Parathyroid adenoma (tissue), 2 donors: Measurements from ENCODE around the gene LUC7L2.
A peak's percentile ranks its signal among the peaks of the same experiment; 100 is the strongest.
"Not testable (repeated sequence)": the region's sequence is repeated elsewhere in the genome, so short reads cannot be mapped to it uniquely, and the experiment has no call there.

Experiments
- H2AFZ ChIP-seq: fragments of 300-600 bp; sonication (generic); one replicate; pipeline ENCODE4 v1.7.0; 2017; ENCODE audit warnings: antibody characterized with exemption, mild to moderate bottlenecking
- H3K27ac ChIP-seq: fragments of 300-600 bp; sonication (generic); one replicate; pipeline ENCODE4 v1.7.0; 2017
- H3K27me3 ChIP-seq: fragments of 300-600 bp; sonication (generic); one replicate; pipeline ENCODE4 v1.7.0; 2017; ENCODE audit warnings: low read length; ENCODE audit not compliant: control insufficient read depth, insufficient read depth
- H3K36me3 ChIP-seq: fragments of 300-600 bp; sonication (generic); one replicate; pipeline ENCODE4 v1.7.0; 2017; ENCODE audit warnings: low read length; ENCODE audit not compliant: control insufficient read depth, insufficient read depth
- H3K4me1 ChIP-seq: fragments of 300-600 bp; sonication (generic); one replicate; pipeline ENCODE4 v1.7.0; 2017; ENCODE audit warnings: control low read depth
- H3K4me2 ChIP-seq: fragments of 300-600 bp; sonication (generic); one replicate; pipeline ENCODE4 v1.7.0; 2017; ENCODE audit warnings: low read length
- H3K4me3 ChIP-seq: fragments of 300-600 bp; sonication (generic); one replicate; pipeline ENCODE4 v1.7.0; 2017; ENCODE audit warnings: low read depth, low read length
- H3K79me2 ChIP-seq: fragments of 300-600 bp; sonication (generic); one replicate; pipeline ENCODE4 v1.7.0; 2017; ENCODE audit warnings: control low read depth
- H3K9ac ChIP-seq: fragments of 300-600 bp; sonication (generic); one replicate; pipeline ENCODE4 v1.7.0; 2017; ENCODE audit warnings: mild to moderate bottlenecking
- H3K9me3 ChIP-seq: fragments of 300-600 bp; sonication (generic); one replicate; pipeline ENCODE4 v1.7.0; 2017; ENCODE audit warnings: low read length; ENCODE audit not compliant: control insufficient read depth
- TF ChIP-seq, protein P1 (sequence below): fragments of 300-600 bp; sonication (generic); IDR thresholded peaks from one replicate; pipeline ENCODE4 v1.7.0; 2017; ENCODE audit warnings: antibody characterized with exemption, mild to moderate bottlenecking
- donor health status: primary hyperparathyroidism.

LUC7L2 gene, protein sequence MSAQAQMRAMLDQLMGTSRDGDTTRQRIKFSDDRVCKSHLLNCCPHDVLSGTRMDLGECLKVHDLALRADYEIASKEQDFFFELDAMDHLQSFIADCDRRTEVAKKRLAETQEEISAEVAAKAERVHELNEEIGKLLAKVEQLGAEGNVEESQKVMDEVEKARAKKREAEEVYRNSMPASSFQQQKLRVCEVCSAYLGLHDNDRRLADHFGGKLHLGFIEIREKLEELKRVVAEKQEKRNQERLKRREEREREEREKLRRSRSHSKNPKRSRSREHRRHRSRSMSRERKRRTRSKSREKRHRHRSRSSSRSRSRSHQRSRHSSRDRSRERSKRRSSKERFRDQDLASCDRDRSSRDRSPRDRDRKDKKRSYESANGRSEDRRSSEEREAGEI

DNA sequence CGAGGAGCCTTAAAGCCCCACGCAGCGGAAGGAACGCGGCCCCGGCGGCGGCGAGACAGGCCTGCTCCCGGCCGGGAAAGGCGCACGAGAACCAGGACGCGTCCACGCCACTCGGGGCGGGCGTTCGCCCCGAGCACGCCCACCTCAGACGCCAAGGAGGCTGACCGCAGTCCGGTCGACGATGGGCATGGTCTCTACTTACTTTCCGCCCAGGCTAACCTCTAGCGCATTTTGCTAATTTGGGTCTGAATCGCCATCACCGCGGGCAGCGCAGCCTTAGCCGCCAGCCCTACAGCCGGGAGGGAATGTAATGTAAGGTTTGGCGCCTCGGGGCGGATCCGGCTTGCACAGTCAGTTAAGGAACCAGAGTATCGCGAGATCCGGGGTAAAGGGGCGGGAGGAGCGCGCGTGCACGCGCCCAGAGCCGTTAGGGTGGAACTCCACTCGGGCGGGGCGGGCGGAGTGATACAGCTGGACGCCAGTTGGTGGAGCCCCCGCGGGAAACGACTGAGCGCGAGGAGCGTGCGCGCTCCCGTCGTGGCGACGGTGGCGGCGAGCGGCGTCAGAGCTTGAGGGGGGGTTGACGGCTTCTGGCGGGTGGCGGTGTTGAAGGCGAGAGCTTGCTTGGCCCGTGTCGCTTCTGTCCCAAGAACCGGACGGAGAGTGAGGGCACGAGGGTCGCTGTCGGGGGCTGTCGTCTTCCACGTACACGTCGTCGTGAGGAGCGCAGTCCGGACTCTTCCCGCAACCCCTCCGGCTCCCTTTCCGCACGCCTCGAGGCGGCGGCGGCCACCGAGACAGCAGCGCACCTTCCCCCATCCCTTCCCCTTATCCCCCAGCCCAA is at the start of gene LUC7L2:
Gene LUC7L2 (plus strand): TSS at position 529 of the 844 bp plus-strand sequence. CDS start 368 bp downstream, outside the sequence.
- H3K36me3 ChIP-seq: no peaks in the 10 kb centered on the region
- peaks cover 25% of the 10 kb centered on the region for H3K79me2 ChIP-seq
- H3K27ac ChIP-seq: peak within 1 kb of the TSS; percentile 98
- peak within 1 kb of the TSS; percentile 99 for H3K4me3 ChIP-seq
- peak within 1 kb of the TSS; percentile 84 for H2AFZ ChIP-seq
- peak within 1 kb of the TSS; percentile 92 for H3K9ac ChIP-seq
- H3K4me2 ChIP-seq: peak within 1 kb of the TSS; percentile 94
- no peaks in the 10 kb centered on the region for H3K27me3 ChIP-seq
- no peaks in the 10 kb centered on the region for H3K9me3 ChIP-seq
- H3K4me1 ChIP-seq: no peaks in the 10 kb centered on the region
- TF ChIP-seq, protein P1, sequence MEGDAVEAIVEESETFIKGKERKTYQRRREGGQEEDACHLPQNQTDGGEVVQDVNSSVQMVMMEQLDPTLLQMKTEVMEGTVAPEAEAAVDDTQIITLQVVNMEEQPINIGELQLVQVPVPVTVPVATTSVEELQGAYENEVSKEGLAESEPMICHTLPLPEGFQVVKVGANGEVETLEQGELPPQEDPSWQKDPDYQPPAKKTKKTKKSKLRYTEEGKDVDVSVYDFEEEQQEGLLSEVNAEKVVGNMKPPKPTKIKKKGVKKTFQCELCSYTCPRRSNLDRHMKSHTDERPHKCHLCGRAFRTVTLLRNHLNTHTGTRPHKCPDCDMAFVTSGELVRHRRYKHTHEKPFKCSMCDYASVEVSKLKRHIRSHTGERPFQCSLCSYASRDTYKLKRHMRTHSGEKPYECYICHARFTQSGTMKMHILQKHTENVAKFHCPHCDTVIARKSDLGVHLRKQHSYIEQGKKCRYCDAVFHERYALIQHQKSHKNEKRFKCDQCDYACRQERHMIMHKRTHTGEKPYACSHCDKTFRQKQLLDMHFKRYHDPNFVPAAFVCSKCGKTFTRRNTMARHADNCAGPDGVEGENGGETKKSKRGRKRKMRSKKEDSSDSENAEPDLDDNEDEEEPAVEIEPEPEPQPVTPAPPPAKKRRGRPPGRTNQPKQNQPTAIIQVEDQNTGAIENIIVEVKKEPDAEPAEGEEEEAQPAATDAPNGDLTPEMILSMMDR: peak; percentile 16

DNA sequence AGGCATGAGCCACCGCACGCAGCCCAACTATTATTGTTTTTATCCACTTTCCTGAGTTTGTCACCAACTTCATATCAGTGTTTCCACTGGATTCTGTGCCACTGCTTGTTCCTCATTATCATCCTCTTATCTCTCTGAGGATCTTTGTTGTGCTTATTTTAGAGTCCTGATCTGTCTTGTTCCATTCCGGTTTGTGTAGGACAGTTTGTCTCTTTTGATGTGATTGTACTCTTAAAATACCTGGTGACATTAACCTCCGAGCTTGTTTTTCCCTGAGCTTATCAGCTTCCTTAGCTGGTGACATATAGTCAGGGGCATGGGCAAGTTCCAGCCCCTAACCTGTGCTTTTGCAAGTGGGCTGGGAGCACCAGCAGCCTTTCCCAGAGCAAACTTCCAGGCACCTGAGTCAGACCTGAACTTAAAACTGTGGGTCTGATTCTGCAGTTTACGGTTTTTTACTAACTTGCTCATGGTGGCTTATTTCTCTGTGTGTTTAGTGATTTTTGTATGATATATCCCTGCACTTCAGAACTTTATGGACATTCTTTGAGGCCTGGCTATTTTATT is 41.7 kb upstream of the LUC7L2 start:
- TF ChIP-seq, protein P1: no peak
- Histone ChIP-seq H3K27me3 (no peaks in the 10 kb centered on the region), H3K27ac (peak overlapping the region; percentile 79), H3K9ac (no peak overlapping the region), H3K4me1 (peaks cover 17% of the 10 kb centered on the region), H2AFZ (peak overlapping the region; percentile 67), H3K79me2 (no peaks in the 10 kb centered on the region), H3K4me2 (peak overlapping the region; percentile 71), H3K36me3 (no peaks in the 10 kb centered on the region), H3K4me3 (peak overlapping the region; percentile 20), H3K9me3 (no peaks in the 10 kb centered on the region)

DNA sequence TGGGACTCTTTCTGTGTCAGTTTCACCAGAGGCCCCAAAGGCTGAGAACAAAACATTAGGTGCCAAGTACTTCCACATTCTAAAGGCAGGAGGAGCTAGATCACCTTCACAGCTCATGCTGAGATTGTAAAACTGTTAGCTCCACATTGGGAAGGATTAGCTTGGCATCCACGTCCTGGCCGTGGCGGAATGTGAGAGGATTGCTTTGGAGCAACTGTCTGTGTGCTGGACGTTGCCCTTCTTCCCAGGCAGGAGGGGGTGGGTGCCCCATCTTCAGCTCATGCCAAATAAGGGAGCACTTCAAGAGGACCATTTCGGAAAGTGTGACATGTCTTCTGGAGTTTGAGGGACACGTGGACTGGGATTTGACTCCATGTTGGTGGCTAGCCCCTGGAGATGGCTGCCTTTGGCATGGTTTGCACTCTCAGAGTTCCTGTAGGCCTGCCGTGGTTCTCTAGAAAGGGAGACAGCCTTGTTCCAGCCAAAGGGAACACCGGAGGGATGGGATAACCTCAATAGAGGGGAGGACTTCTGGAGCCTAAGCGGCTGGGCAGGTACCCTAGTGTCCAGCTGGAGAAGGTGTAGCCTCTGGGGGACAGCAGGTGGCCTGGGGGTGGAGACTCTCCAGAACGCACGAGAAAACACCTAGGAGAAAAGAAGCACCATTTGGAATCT is 38.5 kb upstream of the LUC7L2 start:
- Histone ChIP-seq H3K36me3 (no peaks in the 10 kb centered on the region), H3K4me3 (no peak overlapping the region), H3K79me2 (no peaks in the 10 kb centered on the region), H3K4me2 (no peak overlapping the region), H3K27me3 (no peaks in the 10 kb centered on the region), H3K9me3 (no peaks in the 10 kb centered on the region), H3K4me1 (peaks cover 17% of the 10 kb centered on the region), H3K27ac (peak overlapping the region; percentile 0), H3K9ac (no peak overlapping the region), H2AFZ (peak overlapping the region; percentile 72)
- TF ChIP-seq, protein P1: peak; percentile 45

DNA sequence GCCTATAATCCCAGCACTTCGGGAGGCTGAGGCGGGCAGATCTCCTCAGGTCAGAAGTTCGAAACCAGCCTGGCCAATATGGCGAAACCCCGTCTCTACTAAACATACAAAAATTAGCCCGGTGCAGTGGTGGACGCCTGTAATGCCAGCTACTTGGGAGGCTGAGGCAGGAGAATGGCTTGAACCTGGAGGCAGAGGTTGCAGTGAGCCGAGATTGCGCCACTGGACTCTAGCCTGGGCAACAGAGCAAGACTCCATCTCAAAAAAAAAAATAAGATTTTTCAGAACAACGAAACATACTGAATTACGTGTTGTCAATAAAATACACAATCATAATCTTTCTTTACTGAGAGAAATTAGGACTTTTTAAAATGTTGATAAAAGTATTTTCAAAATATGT is 35.0 kb upstream of the LUC7L2 start:
- not testable (repeated sequence) for H3K27ac ChIP-seq, H3K4me3 ChIP-seq, H3K79me2 ChIP-seq, H2AFZ ChIP-seq, H3K9me3 ChIP-seq, H3K27me3 ChIP-seq, H3K9ac ChIP-seq, H3K4me2 ChIP-seq, H3K36me3 ChIP-seq
- peaks cover 13% of the 10 kb centered on the region for H3K4me1 ChIP-seq
